Liver (tissue), 3 donors: ENCODE measurements around the gene TMPRSS3.

Experiments
- EGR1 ChIP-seq, 2 donors: IDR thresholded peaks; 2 replicates each; pipeline ENCODE4 v1.6.1; 2016 to 2018; ENCODE audit warnings: antibody characterized with exemption in 2 of 2, low read depth in 2 of 2
- GABPA ChIP-seq, 2 donors: IDR thresholded peaks in 1 of 2; conservative IDR thresholded peaks in 1 of 2; 2 replicates each; pipeline ENCODE4 v1.6.1; 2016; ENCODE audit warnings: antibody characterized with exemption in 2 of 2, mild to moderate bottlenecking in 1 of 2, moderate library complexity in 1 of 2
- HNF4A ChIP-seq, 2 donors: conservative IDR thresholded peaks; 2 replicates each; pipeline ENCODE4 v1.6.1; 2016; ENCODE audit warnings: antibody characterized with exemption in 2 of 2, mild to moderate bottlenecking in 2 of 2
- HNF4G ChIP-seq: IDR thresholded peaks from 2 replicates; pipeline ENCODE4 v1.6.1; 2016; ENCODE audit warnings: antibody characterized with exemption
- NR2F2 ChIP-seq: IDR thresholded peaks from 2 replicates; pipeline ENCODE4 v1.6.1; 2016; ENCODE audit warnings: antibody characterized with exemption
- RAD21 ChIP-seq, 2 donors: IDR thresholded peaks; 2 replicates each; pipeline ENCODE4 v1.6.1; 2016; ENCODE audit warnings: antibody characterized with exemption in 2 of 2, mild to moderate bottlenecking in 2 of 2
- SP1 ChIP-seq: IDR thresholded peaks from 2 replicates; pipeline ENCODE4 v1.6.1; 2018; ENCODE audit warnings: antibody characterized with exemption, mild to moderate bottlenecking
- TAF1 ChIP-seq: conservative IDR thresholded peaks from 2 replicates; pipeline ENCODE4 v1.6.1; 2016; ENCODE audit warnings: antibody characterized with exemption, mild to moderate bottlenecking
- TF ChIP-seq, protein P1 (sequence below): IDR thresholded peaks from 2 replicates; pipeline ENCODE4 v1.6.1; 2016; ENCODE audit warnings: antibody characterized with exemption
- TF ChIP-seq, protein P2 (sequence below): fragments of 150-350 bp; IDR thresholded peaks from 2 replicates; pipeline ENCODE4 v1.5.1; 2017; ENCODE audit warnings: improper control_type of control experiment, low read depth, low read length; ENCODE audit not compliant: missing input control
- TF ChIP-seq, protein P3 (sequence below): IDR thresholded peaks from 2 replicates; pipeline ENCODE4 v1.6.1; 2016; ENCODE audit warnings: antibody characterized with exemption
- TF ChIP-seq, protein P4 (sequence below): IDR thresholded peaks from 2 replicates; pipeline ENCODE4 v1.6.1; 2016; ENCODE audit warnings: antibody characterized with exemption, mild to moderate bottlenecking
- donor health status: healthy.
- donor health status: healthy.

DNA sequence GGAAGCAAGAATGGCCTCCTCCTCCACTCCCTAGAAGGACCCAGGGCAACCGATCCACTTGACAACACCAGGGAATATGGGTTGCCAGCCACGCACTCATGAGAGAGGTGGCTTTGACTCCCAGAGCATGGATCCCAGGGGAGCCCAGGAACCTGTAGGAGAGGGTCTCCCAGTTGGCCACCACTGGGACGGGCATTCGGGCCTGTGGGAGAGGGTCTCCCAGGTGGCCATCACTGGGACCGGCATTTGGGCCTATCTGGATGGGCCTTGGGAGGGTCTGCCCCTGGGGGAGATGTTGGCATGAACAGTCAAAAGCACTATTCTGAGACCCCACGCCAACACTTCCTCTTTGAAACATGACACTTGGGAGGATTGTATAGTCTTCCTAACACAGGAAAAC, 30.1 kb downstream of the TMPRSS3 start:
- TF ChIP-seq, protein P1, sequence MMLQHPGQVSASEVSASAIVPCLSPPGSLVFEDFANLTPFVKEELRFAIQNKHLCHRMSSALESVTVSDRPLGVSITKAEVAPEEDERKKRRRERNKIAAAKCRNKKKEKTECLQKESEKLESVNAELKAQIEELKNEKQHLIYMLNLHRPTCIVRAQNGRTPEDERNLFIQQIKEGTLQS: no peak
- TF ChIP-seq HNF4A (conservative IDR thresholded peaks at IDR 0.05) (no peak), EGR1 (IDR thresholded peaks at IDR 0.05; ENCODE audit: low read depth in 2 of 2) (no peak), TAF1 (no peak), HNF4G (no peak), NR2F2 (no peak), SP1 (no peak), GABPA (IDR thresholded peaks at IDR 0.05 in 1 of 2, conservative IDR thresholded peaks at IDR 0.05 in 1 of 2) (no peak), RAD21 (IDR thresholded peaks at IDR 0.05) (no peak)
- TF ChIP-seq, protein P2, sequence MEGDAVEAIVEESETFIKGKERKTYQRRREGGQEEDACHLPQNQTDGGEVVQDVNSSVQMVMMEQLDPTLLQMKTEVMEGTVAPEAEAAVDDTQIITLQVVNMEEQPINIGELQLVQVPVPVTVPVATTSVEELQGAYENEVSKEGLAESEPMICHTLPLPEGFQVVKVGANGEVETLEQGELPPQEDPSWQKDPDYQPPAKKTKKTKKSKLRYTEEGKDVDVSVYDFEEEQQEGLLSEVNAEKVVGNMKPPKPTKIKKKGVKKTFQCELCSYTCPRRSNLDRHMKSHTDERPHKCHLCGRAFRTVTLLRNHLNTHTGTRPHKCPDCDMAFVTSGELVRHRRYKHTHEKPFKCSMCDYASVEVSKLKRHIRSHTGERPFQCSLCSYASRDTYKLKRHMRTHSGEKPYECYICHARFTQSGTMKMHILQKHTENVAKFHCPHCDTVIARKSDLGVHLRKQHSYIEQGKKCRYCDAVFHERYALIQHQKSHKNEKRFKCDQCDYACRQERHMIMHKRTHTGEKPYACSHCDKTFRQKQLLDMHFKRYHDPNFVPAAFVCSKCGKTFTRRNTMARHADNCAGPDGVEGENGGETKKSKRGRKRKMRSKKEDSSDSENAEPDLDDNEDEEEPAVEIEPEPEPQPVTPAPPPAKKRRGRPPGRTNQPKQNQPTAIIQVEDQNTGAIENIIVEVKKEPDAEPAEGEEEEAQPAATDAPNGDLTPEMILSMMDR: no peak
- TF ChIP-seq, protein P3, sequence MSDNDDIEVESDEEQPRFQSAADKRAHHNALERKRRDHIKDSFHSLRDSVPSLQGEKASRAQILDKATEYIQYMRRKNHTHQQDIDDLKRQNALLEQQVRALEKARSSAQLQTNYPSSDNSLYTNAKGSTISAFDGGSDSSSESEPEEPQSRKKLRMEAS: no peak
- TF ChIP-seq, protein P4, sequence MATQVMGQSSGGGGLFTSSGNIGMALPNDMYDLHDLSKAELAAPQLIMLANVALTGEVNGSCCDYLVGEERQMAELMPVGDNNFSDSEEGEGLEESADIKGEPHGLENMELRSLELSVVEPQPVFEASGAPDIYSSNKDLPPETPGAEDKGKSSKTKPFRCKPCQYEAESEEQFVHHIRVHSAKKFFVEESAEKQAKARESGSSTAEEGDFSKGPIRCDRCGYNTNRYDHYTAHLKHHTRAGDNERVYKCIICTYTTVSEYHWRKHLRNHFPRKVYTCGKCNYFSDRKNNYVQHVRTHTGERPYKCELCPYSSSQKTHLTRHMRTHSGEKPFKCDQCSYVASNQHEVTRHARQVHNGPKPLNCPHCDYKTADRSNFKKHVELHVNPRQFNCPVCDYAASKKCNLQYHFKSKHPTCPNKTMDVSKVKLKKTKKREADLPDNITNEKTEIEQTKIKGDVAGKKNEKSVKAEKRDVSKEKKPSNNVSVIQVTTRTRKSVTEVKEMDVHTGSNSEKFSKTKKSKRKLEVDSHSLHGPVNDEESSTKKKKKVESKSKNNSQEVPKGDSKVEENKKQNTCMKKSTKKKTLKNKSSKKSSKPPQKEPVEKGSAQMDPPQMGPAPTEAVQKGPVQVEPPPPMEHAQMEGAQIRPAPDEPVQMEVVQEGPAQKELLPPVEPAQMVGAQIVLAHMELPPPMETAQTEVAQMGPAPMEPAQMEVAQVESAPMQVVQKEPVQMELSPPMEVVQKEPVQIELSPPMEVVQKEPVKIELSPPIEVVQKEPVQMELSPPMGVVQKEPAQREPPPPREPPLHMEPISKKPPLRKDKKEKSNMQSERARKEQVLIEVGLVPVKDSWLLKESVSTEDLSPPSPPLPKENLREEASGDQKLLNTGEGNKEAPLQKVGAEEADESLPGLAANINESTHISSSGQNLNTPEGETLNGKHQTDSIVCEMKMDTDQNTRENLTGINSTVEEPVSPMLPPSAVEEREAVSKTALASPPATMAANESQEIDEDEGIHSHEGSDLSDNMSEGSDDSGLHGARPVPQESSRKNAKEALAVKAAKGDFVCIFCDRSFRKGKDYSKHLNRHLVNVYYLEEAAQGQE: no peak
